ENCODE measurements around the gene GSTM1.
"Not testable (repeated sequence)": the region's sequence is repeated elsewhere in the genome, so short reads cannot be mapped to it uniquely, and the experiment has no call there.

GSTM1 gene

GRCh38 chr1:109689844-109690405 is 2.3 kb downstream of the GSTM1 start:
- TF ChIP-seq CTCF (IDR thresholded peaks at IDR 0.05), result no peak
- peaks cover 5% of the 10 kb centered on the region for H3K4me1 Mint-ChIP-seq
- H3K27me3 Mint-ChIP-seq (ENCODE audit: low read depth, poor library complexity), result peaks cover 2% of the 10 kb centered on the region
- no peak for DNase-seq
- H3K9me3 Mint-ChIP-seq, result peaks cover 2% of the 10 kb centered on the region
- H3K27ac Mint-ChIP-seq, result no peak overlapping the region
- H3K4me3 Mint-ChIP-seq, result no peak overlapping the region
- peaks cover 10% of the 10 kb centered on the region for H3K36me3 Mint-ChIP-seq (ENCODE audit: low read depth)

- Mint-ChIP-seq H3K9me3 (no peaks in the 10 kb centered on the region), H3K4me1 (peaks cover 5% of the 10 kb centered on the region), H3K27ac (no peak overlapping the region), H3K4me3 (no peak overlapping the region), H3K27me3 (ENCODE audit: low read depth, poor library complexity) (peaks cover 2% of the 10 kb centered on the region), H3K36me3 (ENCODE audit: low read depth) (peaks cover 10% of the 10 kb centered on the region)
- DNase-seq, result no peak
- no peak for TF ChIP-seq CTCF (IDR thresholded peaks at IDR 0.05)
Observed at GRCh38 chr1:109691759-109692158, 4.1 kb downstream of the GSTM1 start.

- H3K27ac Mint-ChIP-seq; H3K4me3 Mint-ChIP-seq; H3K27me3 Mint-ChIP-seq (ENCODE audit: low read depth, poor library complexity); H3K4me1 Mint-ChIP-seq; DNase-seq; H3K9me3 Mint-ChIP-seq: not testable (repeated sequence)
- H3K36me3 Mint-ChIP-seq (ENCODE audit: low read depth), result peaks cover 12% of the 10 kb centered on the region
Observed at GRCh38 chr1:109694400-109694799, 6.8 kb downstream of the GSTM1 start.

GRCh38 chr1:109695138-109695537 is 7.5 kb downstream of the GSTM1 start:
- H3K27me3 Mint-ChIP-seq (ENCODE audit: low read depth, poor library complexity); H3K9me3 Mint-ChIP-seq; H3K4me3 Mint-ChIP-seq; H3K27ac Mint-ChIP-seq; DNase-seq; H3K4me1 Mint-ChIP-seq; H3K36me3 Mint-ChIP-seq (ENCODE audit: low read depth): not testable (repeated sequence)

GRCh38 chr1:109697066-109697465 is 9.4 kb downstream of the GSTM1 start:
- Mint-ChIP-seq H3K4me1 (no peaks in the 10 kb centered on the region), H3K27ac (no peak overlapping the region), H3K27me3 (ENCODE audit: low read depth, poor library complexity) (no peaks in the 10 kb centered on the region), H3K4me3 (no peak overlapping the region), H3K9me3 (no peaks in the 10 kb centered on the region), H3K36me3 (ENCODE audit: low read depth) (peaks cover 3% of the 10 kb centered on the region)
- no peak for DNase-seq
- TF ChIP-seq CTCF (IDR thresholded peaks at IDR 0.05), result no peak

- H3K27ac Mint-ChIP-seq; H3K27me3 Mint-ChIP-seq (ENCODE audit: low read depth, poor library complexity); H3K4me1 Mint-ChIP-seq: not testable (repeated sequence)
Observed at GRCh38 chr1:109697861-109698260, 10.2 kb downstream of the GSTM1 start.

GRCh38 chr1:109702940-109703339 is 15.3 kb downstream of the GSTM1 start:
- H3K27me3 Mint-ChIP-seq (ENCODE audit: low read depth, poor library complexity); H3K27ac Mint-ChIP-seq; DNase-seq; H3K4me1 Mint-ChIP-seq; H3K4me3 Mint-ChIP-seq: not testable (repeated sequence)
- peaks cover 19% of the 10 kb centered on the region for H3K36me3 Mint-ChIP-seq (ENCODE audit: low read depth)
- H3K9me3 Mint-ChIP-seq, result peaks cover 32% of the 10 kb centered on the region

More at GRCh38 chr1:109697861-109698260, 10.2 kb downstream of the GSTM1 start:
- H3K4me3 Mint-ChIP-seq; DNase-seq; H3K36me3 Mint-ChIP-seq (ENCODE audit: low read depth); H3K9me3 Mint-ChIP-seq: not testable (repeated sequence)

- no peaks in the 10 kb centered on the region for H3K4me1 Mint-ChIP-seq
- H3K9me3 Mint-ChIP-seq, result peaks cover 44% of the 10 kb centered on the region
- H3K4me3 Mint-ChIP-seq, result no peak overlapping the region
- no peak for TF ChIP-seq CTCF (IDR thresholded peaks at IDR 0.05)
- no peaks in the 10 kb centered on the region for H3K27me3 Mint-ChIP-seq (ENCODE audit: low read depth, poor library complexity)
- H3K36me3 Mint-ChIP-seq (ENCODE audit: low read depth), result peaks cover 29% of the 10 kb centered on the region
- H3K27ac Mint-ChIP-seq, result no peak overlapping the region
- no peak for DNase-seq
Observed at GRCh38 chr1:109704173-109704572, 16.6 kb downstream of the GSTM1 start.
